PC-9 (cell line): Measurements from ENCODE around the gene RPL35. TPM values are rescaled to one million over a fixed set of nuclear protein-coding genes. Genes with fewer than 3 reads are reported as not detected.

ENCODE experiments used
- BruUV-seq: library from RNA; stranded (reverse); fragments of 400-500 nt; replicated peaks from 2 replicates; lab custom pipeline; 2021; lab: Mats Ljungman, UMichigan
- CTCF ChIA-PET: fragments of 300-600 bp; sonication (Branson Sonifier 250); formaldehyde crosslinking; loops from one replicate; lab custom pipeline; 2022; ENCODE audit warnings: antibody characterized with exemption; lab: Charles Lee
- POLR2A ChIA-PET: fragments of 300-600 bp; sonication (Branson Sonifier 250); formaldehyde crosslinking; loops from one replicate; lab custom pipeline; 2022; ENCODE audit warnings: antibody characterized with exemption; ENCODE audit not compliant: unreplicated experiment; lab: Charles Lee
- DNase-seq, 2 experiments: peaks; one replicate each; pipeline versions ENCODE4 v3.0.0 to v3.0.0-alpha.2; 2015 to 2022; ENCODE audit warnings: mixed read lengths in 1 of 2
- H2AFZ ChIP-seq: fragments of 200-600 bp; sonication (generic); 2 replicates; pipeline ENCODE4 v1.8.1; 2017; ENCODE audit warnings: antibody characterized with exemption
- H3F3A ChIP-seq: fragments of 200-600 bp; sonication (generic); 2 replicates; pipeline ENCODE4 v1.8.1; 2017; ENCODE audit warnings: antibody characterized with exemption, mild to moderate bottlenecking, low read depth; ENCODE audit not compliant: insufficient read depth
- H3K27ac ChIP-seq: fragments of 200-600 bp; sonication (generic); 2 replicates; pipeline ENCODE4 v1.6.1; 2016; ENCODE audit warnings: mixed run types
- H3K27me3 ChIP-seq: fragments of 200-600 bp; sonication (generic); 2 replicates; pipeline ENCODE4 v1.6.1; 2016; ENCODE audit warnings: low read depth, mixed run types; ENCODE audit not compliant: insufficient read depth
- H3K36me3 ChIP-seq: fragments of 200-600 bp; sonication (generic); 2 replicates; pipeline ENCODE4 v1.6.1; 2016; ENCODE audit warnings: low read depth, mixed run types
- H3K4me1 ChIP-seq: fragments of 200-600 bp; sonication (generic); replicated peaks from 2 replicates; pipeline ENCODE4 v1.6.1; 2016; ENCODE audit warnings: mixed run types; ENCODE audit not compliant: insufficient read depth
- H3K4me2 ChIP-seq: fragments of 200-600 bp; sonication (generic); 2 replicates; pipeline ENCODE4 v1.6.1; 2017; ENCODE audit warnings: mixed run types
- H3K4me3 ChIP-seq: fragments of 200-600 bp; sonication (generic); 2 replicates; pipeline ENCODE4 v1.6.1; 2016; ENCODE audit warnings: mixed run types
- H3K79me2 ChIP-seq: fragments of 200-600 bp; sonication (generic); 2 replicates; pipeline ENCODE4 v1.6.1; 2017; ENCODE audit warnings: low read depth, mixed run types
- H3K9me2 ChIP-seq: fragments of 200-600 bp; sonication (generic); 2 replicates; pipeline ENCODE4 v1.8.1; 2017; ENCODE audit warnings: mild to moderate bottlenecking; ENCODE audit not compliant: insufficient read depth
- H3K9me3 ChIP-seq: fragments of 200-600 bp; sonication (generic); 2 replicates; pipeline ENCODE4 v1.8.1; 2016; ENCODE audit warnings: low read depth; ENCODE audit not compliant: insufficient read depth
- H4K20me1 ChIP-seq: fragments of 200-600 bp; sonication (generic); 2 replicates; pipeline ENCODE4 v1.8.1; 2017; ENCODE audit not compliant: insufficient read depth
- EZH2 ChIP-seq: fragments of 200-600 bp; sonication (generic); IDR thresholded peaks from 2 replicates; pipeline ENCODE4 v1.8.0; 2017; ENCODE audit warnings: antibody characterized with exemption, low read depth
- intact Hi-C: fragments of 100-400 bp; cut with micrococcal nuclease; formaldehyde crosslinking; loops from one replicate; pipeline ENCODE4 v1.10.0; 2022; ENCODE audit not compliant: unreplicated experiment
- total RNA-seq: library from RNA; stranded (reverse); gene quantifications from 2 replicates; pipeline ENCODE4 v1.2.3, GENCODE V29; 2021
- TF ChIP-seq, protein P1 (sequence below): fragments of 200-600 bp; sonication (generic); conservative IDR thresholded peaks from 2 replicates; pipeline ENCODE4 v1.6.1; 2017; ENCODE audit warnings: mixed run types, antibody characterized with exemption, mild to moderate bottlenecking, moderate library complexity

The RPL35 gene
- total RNA-seq, 1 experiment from 2014 or later, result 2,125 TPM

DNA sequence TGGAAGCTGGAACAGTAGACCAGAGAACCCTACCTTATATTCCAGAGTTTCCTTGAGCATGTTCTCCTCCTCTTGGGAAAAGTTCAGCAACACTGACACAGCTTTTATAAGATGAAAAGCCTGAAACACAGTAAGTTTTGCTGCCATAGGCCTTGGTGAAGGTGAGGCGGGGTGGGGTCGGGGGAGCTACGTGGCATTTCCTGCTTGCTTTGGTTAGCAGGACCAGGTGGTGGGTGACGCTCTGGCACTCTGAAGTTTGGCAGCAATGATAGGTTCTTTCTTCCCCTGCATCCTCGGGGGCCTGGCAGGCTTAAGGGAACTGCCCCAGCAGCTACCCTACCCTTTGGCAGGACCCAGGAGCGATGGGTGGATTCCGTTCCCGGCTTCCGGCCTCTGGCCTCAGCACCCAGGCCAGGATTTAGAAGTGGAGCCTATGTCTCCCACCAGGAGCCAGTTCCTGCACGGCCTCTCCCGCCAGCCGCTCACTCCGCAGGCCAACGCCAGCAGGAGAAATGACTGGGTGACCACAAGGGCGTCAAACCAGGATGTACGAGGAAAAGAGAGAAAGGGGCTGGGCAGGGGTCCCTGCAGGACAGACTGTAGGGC, 19.5 kb upstream of the RPL35 start:
- no peak for DNase-seq
- Histone ChIP-seq H3K4me1 (no peaks in the 10 kb centered on the region), H3K79me2 (no peaks in the 10 kb centered on the region), H3K4me3 (no peak overlapping the region), H3K9me2 (no peaks in the 10 kb centered on the region), H3K9me3 (no peaks in the 10 kb centered on the region), H3K27me3 (no peaks in the 10 kb centered on the region), H4K20me1 (peaks cover 8% of the 10 kb centered on the region), H3K4me2 (no peak overlapping the region), H3K27ac (no peak overlapping the region), H3F3A (peaks cover 30% of the 10 kb centered on the region), H2AFZ (no peak overlapping the region), H3K36me3 (no peaks in the 10 kb centered on the region; the same call in 1 of the 2 replicates)
- TF ChIP-seq, protein P1, sequence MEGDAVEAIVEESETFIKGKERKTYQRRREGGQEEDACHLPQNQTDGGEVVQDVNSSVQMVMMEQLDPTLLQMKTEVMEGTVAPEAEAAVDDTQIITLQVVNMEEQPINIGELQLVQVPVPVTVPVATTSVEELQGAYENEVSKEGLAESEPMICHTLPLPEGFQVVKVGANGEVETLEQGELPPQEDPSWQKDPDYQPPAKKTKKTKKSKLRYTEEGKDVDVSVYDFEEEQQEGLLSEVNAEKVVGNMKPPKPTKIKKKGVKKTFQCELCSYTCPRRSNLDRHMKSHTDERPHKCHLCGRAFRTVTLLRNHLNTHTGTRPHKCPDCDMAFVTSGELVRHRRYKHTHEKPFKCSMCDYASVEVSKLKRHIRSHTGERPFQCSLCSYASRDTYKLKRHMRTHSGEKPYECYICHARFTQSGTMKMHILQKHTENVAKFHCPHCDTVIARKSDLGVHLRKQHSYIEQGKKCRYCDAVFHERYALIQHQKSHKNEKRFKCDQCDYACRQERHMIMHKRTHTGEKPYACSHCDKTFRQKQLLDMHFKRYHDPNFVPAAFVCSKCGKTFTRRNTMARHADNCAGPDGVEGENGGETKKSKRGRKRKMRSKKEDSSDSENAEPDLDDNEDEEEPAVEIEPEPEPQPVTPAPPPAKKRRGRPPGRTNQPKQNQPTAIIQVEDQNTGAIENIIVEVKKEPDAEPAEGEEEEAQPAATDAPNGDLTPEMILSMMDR, result no peak
- TF ChIP-seq EZH2, result no peak
- POLR2A ChIA-PET, result no interaction called here
- intact Hi-C loops, result no loop called here
- BruUV-seq, result no TSS peak
- CTCF ChIA-PET, result no interaction called here

DNA sequence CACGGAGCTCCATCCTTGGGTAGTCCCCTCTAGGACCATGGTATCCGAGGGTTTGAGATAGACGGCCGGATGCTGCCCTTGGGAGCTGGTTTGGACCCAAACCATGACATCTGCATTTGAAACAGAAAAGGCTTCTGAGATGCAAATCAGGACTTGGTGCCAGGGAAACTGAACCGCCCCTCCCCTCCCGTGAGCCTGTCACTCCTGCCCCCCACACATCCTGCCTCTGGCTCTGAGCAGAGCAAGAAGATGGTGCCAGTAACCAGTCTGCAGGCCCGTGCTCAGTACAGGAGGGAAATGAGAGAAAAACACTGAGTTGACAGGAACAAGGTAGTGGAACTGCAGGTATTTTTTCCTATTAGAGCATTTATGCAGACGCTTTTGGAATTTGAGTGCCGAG, 18.7 kb upstream of the RPL35 start:
- no peak for TF ChIP-seq EZH2
- TF ChIP-seq, protein P1, result no peak
- DNase-seq, result no peak
- Histone ChIP-seq H3K4me1 (no peaks in the 10 kb centered on the region), H3K27me3 (no peaks in the 10 kb centered on the region), H3K27ac (no peak overlapping the region), H2AFZ (no peak overlapping the region), H3F3A (peaks cover 33% of the 10 kb centered on the region), H4K20me1 (peaks cover 8% of the 10 kb centered on the region), H3K36me3 (no peaks in the 10 kb centered on the region; the same call in 1 of the 2 replicates), H3K9me2 (no peaks in the 10 kb centered on the region), H3K4me3 (no peak overlapping the region), H3K9me3 (no peaks in the 10 kb centered on the region), H3K4me2 (no peak overlapping the region), H3K79me2 (no peaks in the 10 kb centered on the region)
- ChIA-PET POLR2A (interaction anchor here (0.7 kb wide), 1 partner anchor 632 kb away, joined by 4 read pairs; no protein-coding TSS in a partner anchor), CTCF (no interaction called here)
- no TSS peak for BruUV-seq
- intact Hi-C loops, result no loop called here

DNA sequence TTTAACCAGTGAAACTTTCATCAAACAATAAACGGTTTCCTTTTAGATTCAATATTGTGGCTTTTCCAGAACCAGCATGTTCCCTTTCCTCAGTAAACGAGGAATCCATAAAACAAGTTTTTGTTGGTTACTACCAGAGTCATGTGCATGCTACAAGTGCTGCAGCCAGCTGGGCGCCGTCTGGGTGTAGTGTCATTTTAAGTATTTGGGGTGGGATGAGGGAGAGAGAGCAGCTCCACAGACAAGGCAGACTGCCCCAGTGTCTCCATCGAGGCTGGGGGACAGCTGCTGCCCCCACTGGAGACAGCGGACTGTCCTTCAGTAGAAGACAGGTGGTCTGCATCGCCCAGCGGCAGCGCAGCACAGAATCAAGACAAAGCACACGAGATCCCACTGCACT, 17.5 kb upstream of the RPL35 start:
- BruUV-seq, result no TSS peak

More for the DNA sequence above, 17.5 kb upstream of the RPL35 start:
- Histone ChIP-seq H3K9me2 (no peaks in the 10 kb centered on the region), H2AFZ (no peak overlapping the region), H3K9me3 (no peaks in the 10 kb centered on the region), H3K4me2 (no peak overlapping the region), H3F3A (peaks cover 33% of the 10 kb centered on the region), H3K27me3 (no peaks in the 10 kb centered on the region), H3K4me1 (no peaks in the 10 kb centered on the region), H3K79me2 (peaks cover 8% of the 10 kb centered on the region), H3K27ac (no peak overlapping the region), H4K20me1 (peaks cover 12% of the 10 kb centered on the region), H3K36me3 (peaks cover 5% of the 10 kb centered on the region; the same call in 1 of the 2 replicates), H3K4me3 (no peak overlapping the region)
- ChIA-PET POLR2A (no interaction called here), CTCF (no interaction called here)
- DNase-seq, result no peak
- intact Hi-C loops, result no loop called here
- no peak for TF ChIP-seq EZH2
- TF ChIP-seq, protein P1, result no peak
